ENCODE measurements around the gene ME3.

- TF ChIP-seq CTCF (conservative IDR thresholded peaks at IDR 0.05 in 1 of 2, IDR thresholded peaks at IDR 0.05 in 1 of 2; ENCODE audit: low read depth in 1 of 2, low read length in 2 of 2), result no peak
- no peak for TF ChIP-seq EZH2 (IDR thresholded peaks at IDR 0.05; ENCODE audit: low read length, missing control alignments)
These were observed 224.5 kb downstream of the ME3 start for GRCh38 chr11:86447763-86448480.

All from fibroblast of lung (primary cell).